Measurements from ENCODE around the gene BMAL2. TPM values are rescaled to one million over a fixed set of nuclear protein-coding genes. Genes with fewer than 3 reads are reported as not detected.

BMAL2 gene
- total and polyA plus RNA-seq, 2 experiments from 2014 or later: 5.5 to 18.2 TPM

- TF ChIP-seq ZNF462 (CRISPR knock-in tag; IDR thresholded peaks at IDR 0.05) (no peak), POLR2AphosphoS5 (IDR thresholded peaks at IDR 0.05; ENCODE audit: low read depth) (no peak), CREB1 (CRISPR knock-in tag; IDR thresholded peaks at IDR 0.05; ENCODE audit: low read depth) (no peak)
These were observed 22.9 kb downstream of the BMAL2 start (continued) for GRCh38 chr12:27355486-27355885.

GRCh38 chr12:27355979-27356378, 23.3 kb downstream of the BMAL2 start:
- Mint-ChIP-seq H3K36me3 (ENCODE audit: low read depth) (no peaks in the 10 kb centered on the region), H3K4me3 (no peak overlapping the region), H3K27me3 (ENCODE audit: insufficient read depth, low read depth, poor library complexity) (no peaks in the 10 kb centered on the region), H3K9me3 (no peaks in the 10 kb centered on the region), H3K27ac (no peak overlapping the region), H3K4me1 (no peaks in the 10 kb centered on the region)
- Histone ChIP-seq H3K4me3 (no peak overlapping the region), H3K9me2 (ENCODE audit: insufficient read depth) (no peaks in the 10 kb centered on the region), H3K27me3 (ENCODE audit: insufficient read depth) (no peaks in the 10 kb centered on the region), H3F3A (replicated peaks; ENCODE audit: low read depth) (no peaks in the 10 kb centered on the region), H3K79me2 (replicated peaks; ENCODE audit: insufficient read depth) (no peaks in the 10 kb centered on the region), H3K4me2 (no peak overlapping the region), H2AFZ (no peak overlapping the region), H3K36me3 (ENCODE audit: insufficient read depth) (no peaks in the 10 kb centered on the region), H4K20me1 (replicated peaks; ENCODE audit: insufficient read depth) (no peaks in the 10 kb centered on the region; the same call in 1 of the 2 replicates), H3K4me1 (ENCODE audit: insufficient read depth) (no peaks in the 10 kb centered on the region), H3K27ac (ENCODE audit: low read depth) (no peak overlapping the region)
- TF ChIP-seq REST (IDR thresholded peaks at IDR 0.05; ENCODE audit: unreplicated experiment) (no peak), ZNF331 (CRISPR knock-in tag; IDR thresholded peaks at IDR 0.05; ENCODE audit: low read depth) (no peak), EZH2phosphoT487 (IDR thresholded peaks at IDR 0.05; ENCODE audit: unreplicated experiment) (no peak)
- ATAC-seq: no peak
- DNase-seq (ENCODE audit: low spot score): no peak
